PC-9 (cell line): ENCODE results near the gene PCID2. TPM values are rescaled to one million over a fixed set of nuclear protein-coding genes. Genes with fewer than 3 reads are reported as not detected.

Experiments
- BruUV-seq: library from RNA; stranded (reverse); fragments of 400-500 nt; replicated peaks from 2 replicates; lab custom pipeline; 2021; lab: Mats Ljungman, UMichigan
- CTCF ChIA-PET: fragments of 300-600 bp; sonication (Branson Sonifier 250); formaldehyde crosslinking; loops from one replicate; lab custom pipeline; 2022; ENCODE audit warnings: antibody characterized with exemption; lab: Charles Lee
- POLR2A ChIA-PET: fragments of 300-600 bp; sonication (Branson Sonifier 250); formaldehyde crosslinking; loops from one replicate; lab custom pipeline; 2022; ENCODE audit warnings: antibody characterized with exemption; ENCODE audit not compliant: unreplicated experiment; lab: Charles Lee
- DNase-seq, 2 experiments: peaks; one replicate each; pipeline versions ENCODE4 v3.0.0 to v3.0.0-alpha.2; 2015 to 2022; ENCODE audit warnings: mixed read lengths in 1 of 2
- H2AFZ ChIP-seq: fragments of 200-600 bp; sonication (generic); 2 replicates; pipeline ENCODE4 v1.8.1; 2017; ENCODE audit warnings: antibody characterized with exemption
- H3F3A ChIP-seq: fragments of 200-600 bp; sonication (generic); 2 replicates; pipeline ENCODE4 v1.8.1; 2017; ENCODE audit warnings: antibody characterized with exemption, mild to moderate bottlenecking, low read depth; ENCODE audit not compliant: insufficient read depth
- H3K27ac ChIP-seq: fragments of 200-600 bp; sonication (generic); 2 replicates; pipeline ENCODE4 v1.6.1; 2016; ENCODE audit warnings: mixed run types
- H3K27me3 ChIP-seq: fragments of 200-600 bp; sonication (generic); 2 replicates; pipeline ENCODE4 v1.6.1; 2016; ENCODE audit warnings: low read depth, mixed run types; ENCODE audit not compliant: insufficient read depth
- H3K36me3 ChIP-seq: fragments of 200-600 bp; sonication (generic); 2 replicates; pipeline ENCODE4 v1.6.1; 2016; ENCODE audit warnings: low read depth, mixed run types
- H3K4me1 ChIP-seq: fragments of 200-600 bp; sonication (generic); replicated peaks from 2 replicates; pipeline ENCODE4 v1.6.1; 2016; ENCODE audit warnings: mixed run types; ENCODE audit not compliant: insufficient read depth
- H3K4me2 ChIP-seq: fragments of 200-600 bp; sonication (generic); 2 replicates; pipeline ENCODE4 v1.6.1; 2017; ENCODE audit warnings: mixed run types
- H3K4me3 ChIP-seq: fragments of 200-600 bp; sonication (generic); 2 replicates; pipeline ENCODE4 v1.6.1; 2016; ENCODE audit warnings: mixed run types
- H3K79me2 ChIP-seq: fragments of 200-600 bp; sonication (generic); 2 replicates; pipeline ENCODE4 v1.6.1; 2017; ENCODE audit warnings: low read depth, mixed run types
- H3K9me2 ChIP-seq: fragments of 200-600 bp; sonication (generic); 2 replicates; pipeline ENCODE4 v1.8.1; 2017; ENCODE audit warnings: mild to moderate bottlenecking; ENCODE audit not compliant: insufficient read depth
- H3K9me3 ChIP-seq: fragments of 200-600 bp; sonication (generic); 2 replicates; pipeline ENCODE4 v1.8.1; 2016; ENCODE audit warnings: low read depth; ENCODE audit not compliant: insufficient read depth
- H4K20me1 ChIP-seq: fragments of 200-600 bp; sonication (generic); 2 replicates; pipeline ENCODE4 v1.8.1; 2017; ENCODE audit not compliant: insufficient read depth
- EZH2 ChIP-seq: fragments of 200-600 bp; sonication (generic); IDR thresholded peaks from 2 replicates; pipeline ENCODE4 v1.8.0; 2017; ENCODE audit warnings: antibody characterized with exemption, low read depth
- intact Hi-C: fragments of 100-400 bp; cut with micrococcal nuclease; formaldehyde crosslinking; loops from one replicate; pipeline ENCODE4 v1.10.0; 2022; ENCODE audit not compliant: unreplicated experiment
- total RNA-seq: library from RNA; stranded (reverse); gene quantifications from 2 replicates; pipeline ENCODE4 v1.2.3, GENCODE V29; 2021
- TF ChIP-seq, protein P1 (sequence below): fragments of 200-600 bp; sonication (generic); conservative IDR thresholded peaks from 2 replicates; pipeline ENCODE4 v1.6.1; 2017; ENCODE audit warnings: mixed run types, antibody characterized with exemption, mild to moderate bottlenecking, moderate library complexity

PCID2 gene
- total RNA-seq, 1 experiment from 2014 or later = 71.8 TPM

DNA sequence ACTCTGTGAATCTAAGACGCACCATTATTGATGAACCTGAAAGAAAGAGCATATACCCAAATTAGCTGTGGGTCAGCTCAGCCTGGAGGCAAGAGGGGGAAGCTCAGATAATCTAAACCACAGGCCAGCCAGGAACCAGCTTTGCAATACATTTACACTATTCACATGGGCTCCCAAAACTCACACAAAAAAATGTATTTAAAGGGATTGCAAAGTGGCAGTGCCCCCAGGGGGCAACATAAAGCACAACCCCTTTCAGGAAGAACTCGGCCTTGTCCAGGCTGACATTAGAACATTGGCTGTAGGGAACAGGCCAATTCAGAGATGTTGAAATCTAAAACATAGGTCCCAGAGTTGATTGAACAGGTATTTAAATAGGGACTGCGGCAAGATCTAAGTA is 53.3 kb downstream of the PCID2 start:
- no peak overlapping the region for H3K27ac ChIP-seq
- intact Hi-C loops = no loop called here
- H3K4me1 ChIP-seq = peaks cover 6% of the 10 kb centered on the region; the same call in 1 of the 2 replicates
- H3K79me2 ChIP-seq = no peaks in the 10 kb centered on the region
- no peaks in the 10 kb centered on the region for H4K20me1 ChIP-seq
- H3K9me2 ChIP-seq = no peaks in the 10 kb centered on the region
- no peaks in the 10 kb centered on the region for H3K9me3 ChIP-seq
- ChIA-PET CTCF (no interaction called here), POLR2A (no interaction called here)
- H3F3A ChIP-seq = peaks cover 8% of the 10 kb centered on the region; the same call in 1 of the 2 replicates
- H3K4me3 ChIP-seq = no peak overlapping the region
- H3K27me3 ChIP-seq = peaks cover 31% of the 10 kb centered on the region
- H2AFZ ChIP-seq = no peak overlapping the region
- no TSS peak for BruUV-seq
- no peaks in the 10 kb centered on the region for H3K36me3 ChIP-seq
- no peak overlapping the region for H3K4me2 ChIP-seq
- TF ChIP-seq, protein P1, sequence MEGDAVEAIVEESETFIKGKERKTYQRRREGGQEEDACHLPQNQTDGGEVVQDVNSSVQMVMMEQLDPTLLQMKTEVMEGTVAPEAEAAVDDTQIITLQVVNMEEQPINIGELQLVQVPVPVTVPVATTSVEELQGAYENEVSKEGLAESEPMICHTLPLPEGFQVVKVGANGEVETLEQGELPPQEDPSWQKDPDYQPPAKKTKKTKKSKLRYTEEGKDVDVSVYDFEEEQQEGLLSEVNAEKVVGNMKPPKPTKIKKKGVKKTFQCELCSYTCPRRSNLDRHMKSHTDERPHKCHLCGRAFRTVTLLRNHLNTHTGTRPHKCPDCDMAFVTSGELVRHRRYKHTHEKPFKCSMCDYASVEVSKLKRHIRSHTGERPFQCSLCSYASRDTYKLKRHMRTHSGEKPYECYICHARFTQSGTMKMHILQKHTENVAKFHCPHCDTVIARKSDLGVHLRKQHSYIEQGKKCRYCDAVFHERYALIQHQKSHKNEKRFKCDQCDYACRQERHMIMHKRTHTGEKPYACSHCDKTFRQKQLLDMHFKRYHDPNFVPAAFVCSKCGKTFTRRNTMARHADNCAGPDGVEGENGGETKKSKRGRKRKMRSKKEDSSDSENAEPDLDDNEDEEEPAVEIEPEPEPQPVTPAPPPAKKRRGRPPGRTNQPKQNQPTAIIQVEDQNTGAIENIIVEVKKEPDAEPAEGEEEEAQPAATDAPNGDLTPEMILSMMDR = no peak
- no peak for TF ChIP-seq EZH2
- no peak for DNase-seq

DNA sequence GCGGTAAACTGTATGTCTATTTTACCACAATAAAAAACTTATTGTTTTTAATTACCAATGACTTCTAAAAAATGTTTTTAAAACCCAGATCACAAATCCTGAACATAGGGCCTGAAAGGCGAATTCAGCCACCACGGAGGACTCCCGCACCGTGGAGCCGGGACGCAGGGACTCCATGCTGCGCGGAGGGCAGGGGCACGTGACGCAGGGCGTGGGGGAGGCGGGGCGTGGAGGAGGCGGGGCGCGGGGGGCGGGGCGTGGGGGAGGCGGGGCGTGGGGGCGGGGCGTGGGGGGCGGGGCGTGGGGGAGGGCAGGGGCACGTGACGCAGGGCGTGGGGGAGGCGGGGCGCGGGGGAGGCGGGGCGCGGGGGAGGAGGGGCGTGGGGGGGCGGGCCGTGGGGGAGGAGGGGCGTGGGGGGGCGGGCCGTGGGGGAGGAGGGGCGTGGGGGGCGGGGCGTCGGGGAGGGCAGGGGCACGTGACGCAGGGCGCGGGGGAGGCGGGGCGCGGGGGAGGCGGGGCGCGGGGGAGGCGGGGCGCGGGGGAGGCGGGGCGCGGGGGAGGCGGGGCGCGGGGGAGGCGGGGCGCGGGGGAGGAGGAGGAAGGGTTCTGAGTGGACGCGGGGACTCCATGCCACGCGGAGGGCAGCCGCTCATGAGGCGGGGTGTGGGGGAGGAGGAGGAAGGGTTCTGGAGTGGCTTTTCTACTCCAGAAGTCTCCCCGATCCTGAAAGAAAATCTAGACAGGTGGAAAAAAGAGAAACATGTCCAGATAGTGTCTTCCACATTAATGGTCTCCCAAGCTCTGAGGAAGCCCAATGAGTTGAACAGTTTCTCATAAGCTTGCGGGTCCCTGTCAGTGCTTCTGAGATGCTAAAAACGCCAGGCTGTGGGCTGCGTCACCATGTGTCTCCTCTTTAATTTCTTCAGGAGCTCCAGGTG is 54.4 kb downstream of the PCID2 start:
- CTCF ChIA-PET = no interaction called here
- Histone ChIP-seq H3K4me3 (peak overlapping the region; percentile 73), H2AFZ (peak overlapping the region; percentile 94), H3K27ac (peak overlapping the region; percentile 28; the same call in 1 of the 2 replicates), H3K79me2 (no peaks in the 10 kb centered on the region), H3K27me3 (peaks cover 32% of the 10 kb centered on the region), H4K20me1 (no peaks in the 10 kb centered on the region), H3K36me3 (no peaks in the 10 kb centered on the region), H3K4me2 (peak overlapping the region; percentile 99), H3F3A (peaks cover 8% of the 10 kb centered on the region; the same call in 1 of the 2 replicates), H3K9me2 (no peaks in the 10 kb centered on the region), H3K4me1 (peaks cover 6% of the 10 kb centered on the region; the same call in 1 of the 2 replicates), H3K9me3 (no peaks in the 10 kb centered on the region)
- BruUV-seq = no TSS peak
- intact Hi-C loops = no loop called here
- peak; percentile 55 for DNase-seq
- POLR2A ChIA-PET = no interaction called here
- TF ChIP-seq EZH2 = no peak

DNA sequence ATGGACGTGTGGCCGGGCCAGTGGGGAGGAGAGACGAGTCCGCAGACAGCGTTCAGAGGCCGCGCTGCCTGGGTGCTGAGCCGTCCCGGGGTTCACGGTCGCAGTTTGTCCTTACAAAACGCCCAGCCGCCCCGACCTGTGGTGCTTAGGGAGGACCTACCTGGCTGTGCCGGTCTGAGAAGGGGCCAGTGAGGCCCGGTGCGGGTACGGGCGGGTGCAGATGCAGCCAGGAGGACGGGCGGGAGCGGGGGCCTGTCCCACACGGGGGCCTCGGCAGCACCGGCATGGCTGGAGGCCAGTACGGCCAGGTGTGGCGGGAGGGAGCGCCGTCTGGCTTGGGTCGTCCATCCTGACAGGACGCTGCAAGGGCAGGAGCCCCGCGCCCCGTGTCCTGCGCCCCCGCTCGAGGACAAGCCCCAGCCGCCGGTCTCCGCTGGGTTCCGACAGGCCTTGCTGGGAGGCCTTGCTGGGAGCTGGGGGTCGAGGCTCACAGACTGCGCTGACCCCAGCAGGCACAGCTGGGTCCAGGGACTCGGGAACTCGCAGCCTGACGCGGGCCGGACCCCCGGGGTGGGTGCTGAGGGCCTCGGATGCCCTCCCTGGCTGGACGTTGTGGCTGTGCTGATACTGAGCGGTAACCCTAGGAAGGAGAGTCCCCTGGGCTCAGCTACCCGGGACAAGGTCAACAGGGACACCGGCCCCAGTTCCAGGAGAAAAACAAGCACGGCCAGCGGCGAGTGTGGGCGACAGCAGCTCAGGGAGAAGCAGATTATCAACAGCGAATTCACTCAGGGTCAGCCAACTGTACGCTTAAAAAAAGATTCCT is 55.3 kb downstream of the PCID2 start:
- Histone ChIP-seq H3K9me2 (no peaks in the 10 kb centered on the region), H3K27me3 (peaks cover 32% of the 10 kb centered on the region), H3K36me3 (no peaks in the 10 kb centered on the region), H3K4me3 (peak overlapping the region; percentile 73), H3K4me1 (peaks cover 6% of the 10 kb centered on the region; the same call in 1 of the 2 replicates), H3K4me2 (peak overlapping the region; percentile 99), H3K27ac (peak overlapping the region; percentile 28; the same call in 1 of the 2 replicates), H2AFZ (peak overlapping the region; percentile 94), H3K9me3 (no peaks in the 10 kb centered on the region), H3F3A (peaks cover 8% of the 10 kb centered on the region; the same call in 1 of the 2 replicates), H3K79me2 (no peaks in the 10 kb centered on the region), H4K20me1 (no peaks in the 10 kb centered on the region)
- BruUV-seq = TSS peak; percentile 98
- peak in 1 of 2 experiments; percentile 13 for DNase-seq
- intact Hi-C loops = no loop called here
- POLR2A ChIA-PET = no interaction called here
- TF ChIP-seq EZH2 = no peak
- TF ChIP-seq, protein P1 = no peak
- CTCF ChIA-PET = no interaction called here
